Measurements from ENCODE around the gene PRR19. TPM values are rescaled to one million over a fixed set of nuclear protein-coding genes. Genes with fewer than 3 reads are reported as not detected.
A peak's percentile ranks its signal among the peaks of the same experiment; 100 is the strongest.

Gene PRR19
- polyA plus RNA-seq, 3 donors: 0.35 to 0.51 (median 0.38) TPM

- Histone ChIP-seq H3K36me3 (replicated peaks in 1 of 2; ENCODE audit: control insufficient read depth in 1 of 2, insufficient read depth in 2 of 2, low read length in 2 of 2) (peaks cover 10% of the 10 kb centered on the region in 2 donors), H3K79me2 (ENCODE audit: insufficient read depth, low read length) (peaks cover 34% of the 10 kb centered on the region), H3K27ac (ENCODE audit: low read depth in 1 of 2, low read length in 2 of 2) (peak overlapping the region; percentile 90 to 99), H3K27me3 (ENCODE audit: control insufficient read depth in 2 of 2, insufficient read depth in 2 of 2, low read length in 2 of 2) (no peaks in the 10 kb centered on the region), H3K4me2 (replicated peaks; ENCODE audit: extremely low read depth, low read length, poor library complexity, severe bottlenecking) (peak overlapping the region; percentile 92), H3K9ac (ENCODE audit: insufficient read depth, low read length, poor library complexity, severe bottlenecking) (peak overlapping the region; percentile 89), H2AFZ (ENCODE audit: insufficient read depth, low read depth, low read length, poor library complexity, severe bottlenecking) (peak overlapping the region; percentile 78), H3K9me3 (replicated peaks in 1 of 2; ENCODE audit: control insufficient read depth in 1 of 2, insufficient read depth in 1 of 2, low read length in 2 of 2) (no peaks in the 10 kb centered on the region), H4K20me1 (ENCODE audit: insufficient read depth, low read length) (peaks cover 3% of the 10 kb centered on the region), H3K4me1 (ENCODE audit: control insufficient read depth in 1 of 2, insufficient read depth in 2 of 2, low read length in 2 of 2) (peaks cover 30 to 35% of the 10 kb centered on the region in 2 donors), H3K4me3 (replicated peaks in 1 of 3; ENCODE audit: low read depth in 2 of 3, low read length in 3 of 3) (peak overlapping the region; percentile 44 to 84 (median 76))
- TF ChIP-seq CTCF (IDR thresholded peaks at IDR 0.05): no peak
- H3K36me3 Mint-ChIP-seq: peaks cover 8 to 12% of the 10 kb centered on the region in 2 donors
- H3K4me1 Mint-ChIP-seq: peaks cover 29% of the 10 kb centered on the region
- no peak for DNase-seq
- intact Hi-C loops (cut with micrococcal nuclease): loop anchor here (1.0 to 2.0 kb wide), 3 partner anchors 13 to 25 kb away; partner anchors contain the start of genes ERF (in 2 of the 2) and GSK3A (in 1 of the 2)
- H3K9me3 Mint-ChIP-seq: peaks cover 0 to 2% (median 0%) of the 10 kb centered on the region in 7 donors
- peak overlapping the region in 1 of 2 donors; percentile 92 for H3K4me3 Mint-ChIP-seq
- H3K27me3 Mint-ChIP-seq (ENCODE audit: low read depth in 3 of 3): peaks cover under 1 to 2% (median 1%) of the 10 kb centered on the region in 3 donors
- H3K27ac Mint-ChIP-seq: peak overlapping the region in 1 of 7 donors; percentile 75
- WGBS (ENCODE audit: insufficient coverage): 6% methylated on average over 12 of the region's 13 CpGs
Observed at GRCh38 chr19:42267644-42268141, 34.2 kb upstream of the PRR19 start.

- intact Hi-C loops (cut with micrococcal nuclease): loop anchor here (1.0 to 2.0 kb wide), 3 partner anchors 13 to 26 kb away; partner anchors contain the start of genes ERF (in 2 of the 2) and GSK3A (in 1 of the 2)
- H3K27ac Mint-ChIP-seq: peak overlapping the region in 1 of 7 donors; percentile 75
- peaks cover 0 to 1% (median 1%) of the 10 kb centered on the region in 3 donors for H3K27me3 Mint-ChIP-seq (ENCODE audit: low read depth in 3 of 3)
- peaks cover 29% of the 10 kb centered on the region for H3K4me1 Mint-ChIP-seq
- no peaks in the 10 kb centered on the region for H3K27me3 ChIP-seq (ENCODE audit: control insufficient read depth in 2 of 2, insufficient read depth in 2 of 2, low read length in 2 of 2)
- H3K36me3 ChIP-seq (replicated peaks in 1 of 2; ENCODE audit: control insufficient read depth in 1 of 2, insufficient read depth in 2 of 2, low read length in 2 of 2): peaks cover 14 to 15% of the 10 kb centered on the region in 2 donors
- H3K9ac ChIP-seq (ENCODE audit: insufficient read depth, low read length, poor library complexity, severe bottlenecking): peak overlapping the region; percentile 89
- H3K27ac ChIP-seq (ENCODE audit: low read depth in 1 of 2, low read length in 2 of 2): peak overlapping the region; percentile 90 to 99
- peaks cover 39% of the 10 kb centered on the region for H3K79me2 ChIP-seq (ENCODE audit: insufficient read depth, low read length)
- H3K4me2 ChIP-seq (replicated peaks; ENCODE audit: extremely low read depth, low read length, poor library complexity, severe bottlenecking): peak overlapping the region; percentile 92
- peak; percentile 100 for DNase-seq
- H3K4me3 Mint-ChIP-seq: peak overlapping the region in 1 of 2 donors; percentile 92
- peaks cover 10 to 17% of the 10 kb centered on the region in 2 donors for H3K36me3 Mint-ChIP-seq
- peaks cover 0 to 2% (median 0%) of the 10 kb centered on the region in 7 donors for H3K9me3 Mint-ChIP-seq
- peaks cover 30 to 35% of the 10 kb centered on the region in 2 donors for H3K4me1 ChIP-seq (ENCODE audit: control insufficient read depth in 1 of 2, insufficient read depth in 2 of 2, low read length in 2 of 2)
- peak overlapping the region; percentile 83 for H2AFZ ChIP-seq (ENCODE audit: insufficient read depth, low read depth, low read length, poor library complexity, severe bottlenecking)
- TF ChIP-seq CTCF (IDR thresholded peaks at IDR 0.05): no peak
- H4K20me1 ChIP-seq (ENCODE audit: insufficient read depth, low read length): peaks cover 8% of the 10 kb centered on the region
- 0% methylated on average over 34 of the region's 46 CpGs for WGBS (ENCODE audit: insufficient coverage)
- peak overlapping the region; percentile 60 to 84 (median 76) for H3K4me3 ChIP-seq (replicated peaks in 1 of 3; ENCODE audit: low read depth in 2 of 3, low read length in 3 of 3)
- no peaks in the 10 kb centered on the region for H3K9me3 ChIP-seq (replicated peaks in 1 of 2; ENCODE audit: control insufficient read depth in 1 of 2, insufficient read depth in 1 of 2, low read length in 2 of 2)
Observed at GRCh38 chr19:42268142-42268703, 33.7 kb upstream of the PRR19 start.
